ENCODE data around the gene BPI. TPM values are rescaled to one million over a fixed set of nuclear protein-coding genes. Genes with fewer than 3 reads are reported as not detected.
"Not testable (repeated sequence)": the region's sequence is repeated elsewhere in the genome, so short reads cannot be mapped to it uniquely, and the experiment has no call there.

BPI gene
- total RNA-seq, 1 donor from 2014 or later: not detected

- no peak for DNase-seq (ENCODE audit: low spot score)
Measured at GRCh38 chr20:38302786-38303185, 1.2 kb upstream of the BPI start.

- DNase-seq (ENCODE audit: low spot score): no peak
Measured at GRCh38 chr20:38304845-38305447, 990 bp downstream of the BPI start.

- DNase-seq (ENCODE audit: low spot score): no peak
Measured at GRCh38 chr20:38305541-38305940, 1.6 kb downstream of the BPI start.

GRCh38 chr20:38306379-38306778, 2.4 kb downstream of the BPI start:
- DNase-seq (ENCODE audit: low spot score): no peak

GRCh38 chr20:38307371-38308046, 3.6 kb downstream of the BPI start:
- DNase-seq (ENCODE audit: low spot score): no peak

GRCh38 chr20:38308047-38308438, 4.1 kb downstream of the BPI start:
- DNase-seq (ENCODE audit: low spot score): no peak

GRCh38 chr20:38308447-38308846, 4.5 kb downstream of the BPI start:
- DNase-seq (ENCODE audit: low spot score): no peak

GRCh38 chr20:38311091-38311490, 7.1 kb downstream of the BPI start:
- DNase-seq (ENCODE audit: low spot score): no peak

GRCh38 chr20:38311491-38311890, 7.5 kb downstream of the BPI start:
- DNase-seq (ENCODE audit: low spot score): no peak

GRCh38 chr20:38313676-38314075, 9.7 kb downstream of the BPI start:
- DNase-seq (ENCODE audit: low spot score): no peak

GRCh38 chr20:38314350-38314749, 10.4 kb downstream of the BPI start:
- DNase-seq (ENCODE audit: low spot score): not testable (repeated sequence)

GRCh38 chr20:38315290-38315966, 11.5 kb downstream of the BPI start:
- no peak for DNase-seq (ENCODE audit: low spot score)

GRCh38 chr20:38316341-38316740, 12.4 kb downstream of the BPI start:
- no peak for DNase-seq (ENCODE audit: low spot score)

GRCh38 chr20:38317422-38317821, 13.5 kb downstream of the BPI start:
- DNase-seq (ENCODE audit: low spot score): no peak

- no peak for DNase-seq (ENCODE audit: low spot score)
Measured at GRCh38 chr20:38320221-38320620, 16.3 kb downstream of the BPI start.

- DNase-seq (ENCODE audit: low spot score): no peak
Measured at GRCh38 chr20:38321959-38322598, 18.1 kb downstream of the BPI start.

- no peak for DNase-seq (ENCODE audit: low spot score)
Measured at GRCh38 chr20:38324159-38324558, 20.2 kb downstream of the BPI start.

- DNase-seq (ENCODE audit: low spot score): no peak
Measured at GRCh38 chr20:38325167-38325566, 21.2 kb downstream of the BPI start.

GRCh38 chr20:38325905-38326304, 21.9 kb downstream of the BPI start:
- no peak for DNase-seq (ENCODE audit: low spot score)

GRCh38 chr20:38326309-38326708, 22.4 kb downstream of the BPI start:
- DNase-seq (ENCODE audit: low spot score): no peak

- no peak for DNase-seq (ENCODE audit: low spot score)
Measured at GRCh38 chr20:38330638-38331037, 26.7 kb downstream of the BPI start.

- no peak for DNase-seq (ENCODE audit: low spot score)
Measured at GRCh38 chr20:38331245-38331644, 27.3 kb downstream of the BPI start.
